GM12874 (cell line): ENCODE data around the gene TDO2.

Source experiments
- TF ChIP-seq, protein P1 (sequence below): IDR thresholded peaks from 2 replicates; pipeline ENCODE4 v1.5.1; 2011; ENCODE audit warnings: low read depth, mild to moderate bottlenecking, control low read depth, low read length, moderate library complexity; ENCODE audit not compliant: insufficient read depth

The TDO2 gene

GRCh38 chr4:155879767-155880166, 23.7 kb upstream of the TDO2 start:
- TF ChIP-seq, protein P1, sequence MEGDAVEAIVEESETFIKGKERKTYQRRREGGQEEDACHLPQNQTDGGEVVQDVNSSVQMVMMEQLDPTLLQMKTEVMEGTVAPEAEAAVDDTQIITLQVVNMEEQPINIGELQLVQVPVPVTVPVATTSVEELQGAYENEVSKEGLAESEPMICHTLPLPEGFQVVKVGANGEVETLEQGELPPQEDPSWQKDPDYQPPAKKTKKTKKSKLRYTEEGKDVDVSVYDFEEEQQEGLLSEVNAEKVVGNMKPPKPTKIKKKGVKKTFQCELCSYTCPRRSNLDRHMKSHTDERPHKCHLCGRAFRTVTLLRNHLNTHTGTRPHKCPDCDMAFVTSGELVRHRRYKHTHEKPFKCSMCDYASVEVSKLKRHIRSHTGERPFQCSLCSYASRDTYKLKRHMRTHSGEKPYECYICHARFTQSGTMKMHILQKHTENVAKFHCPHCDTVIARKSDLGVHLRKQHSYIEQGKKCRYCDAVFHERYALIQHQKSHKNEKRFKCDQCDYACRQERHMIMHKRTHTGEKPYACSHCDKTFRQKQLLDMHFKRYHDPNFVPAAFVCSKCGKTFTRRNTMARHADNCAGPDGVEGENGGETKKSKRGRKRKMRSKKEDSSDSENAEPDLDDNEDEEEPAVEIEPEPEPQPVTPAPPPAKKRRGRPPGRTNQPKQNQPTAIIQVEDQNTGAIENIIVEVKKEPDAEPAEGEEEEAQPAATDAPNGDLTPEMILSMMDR, result no peak

- TF ChIP-seq, protein P1, result no peak
Measured at GRCh38 chr4:155881555-155881954, 21.9 kb upstream of the TDO2 start.

DNA sequence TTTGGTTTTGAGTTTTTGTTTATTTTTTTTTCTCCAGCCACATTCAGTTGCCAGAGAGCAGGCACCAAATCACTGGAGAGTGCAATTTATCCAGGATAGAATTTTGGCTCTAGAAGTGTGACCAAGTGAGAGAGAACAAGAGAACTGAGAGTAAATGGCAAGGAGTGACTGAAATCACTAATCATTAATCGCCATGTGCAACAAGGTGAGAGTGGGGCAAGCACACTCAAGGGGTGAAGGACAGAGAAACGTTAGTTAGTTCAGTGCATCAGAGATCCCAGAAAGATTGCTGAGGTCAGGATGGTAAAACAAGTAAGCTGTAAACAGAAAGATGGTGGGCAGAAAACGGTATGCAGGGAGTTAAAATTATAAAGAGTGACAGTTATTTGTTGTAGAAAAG, 19.6 kb upstream of the TDO2 start:
- TF ChIP-seq, protein P1, result no peak

- TF ChIP-seq, protein P1, result no peak
Measured at GRCh38 chr4:155885666-155886065, 17.8 kb upstream of the TDO2 start.

DNA sequence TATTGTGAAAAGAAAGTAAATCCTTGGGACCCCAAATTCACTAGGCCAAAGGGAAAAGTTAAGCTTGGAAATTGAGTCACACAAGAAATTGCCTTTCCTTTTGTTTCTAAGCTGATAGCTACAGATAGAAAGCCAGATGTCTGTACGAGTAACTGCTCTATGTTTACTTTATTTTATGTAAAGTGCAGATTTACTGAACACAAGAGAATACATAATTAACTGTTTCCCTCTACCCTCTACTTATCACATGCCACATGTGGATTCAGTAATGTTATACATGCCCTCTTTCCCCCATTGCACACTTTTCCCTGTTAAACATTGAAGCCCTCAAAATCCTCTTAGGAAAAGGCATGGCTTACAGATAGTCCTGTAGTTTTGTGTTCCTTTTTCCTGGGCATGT, 16.5 kb upstream of the TDO2 start:
- TF ChIP-seq, protein P1, result no peak

GRCh38 chr4:155887847-155888570, 15.5 kb upstream of the TDO2 start:
- TF ChIP-seq, protein P1, result no peak

GRCh38 chr4:155889031-155889793, 14.3 kb upstream of the TDO2 start:
- TF ChIP-seq, protein P1, result no peak
